ENCODE results near the gene KCND2.
A peak's percentile ranks its signal among the peaks of the same experiment; 100 is the strongest.

KCND2 gene

DNA sequence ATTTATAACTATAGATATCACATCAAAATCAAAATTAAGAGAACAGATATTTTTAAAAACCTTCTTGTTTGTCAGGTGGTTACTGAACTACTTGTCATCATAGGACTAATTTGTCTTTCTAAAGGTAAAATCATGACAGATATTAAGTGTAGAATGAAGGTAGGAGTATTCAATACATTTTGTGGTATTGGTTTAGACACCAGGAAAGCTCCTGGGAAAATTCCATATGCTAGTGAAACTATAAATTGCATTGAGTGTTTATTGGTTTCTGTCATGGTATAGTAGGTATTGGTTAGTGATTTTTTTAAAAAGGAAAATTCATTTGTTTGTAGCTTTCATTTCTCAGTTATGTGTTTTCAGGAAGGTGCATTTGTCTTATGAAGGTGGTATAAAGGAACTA, 132.7 kb downstream of the KCND2 start:
- FAIRE-seq (peak; percentile 39), DNase-seq (ENCODE audit: insufficient read length, low spot score) (no peak)

DNA sequence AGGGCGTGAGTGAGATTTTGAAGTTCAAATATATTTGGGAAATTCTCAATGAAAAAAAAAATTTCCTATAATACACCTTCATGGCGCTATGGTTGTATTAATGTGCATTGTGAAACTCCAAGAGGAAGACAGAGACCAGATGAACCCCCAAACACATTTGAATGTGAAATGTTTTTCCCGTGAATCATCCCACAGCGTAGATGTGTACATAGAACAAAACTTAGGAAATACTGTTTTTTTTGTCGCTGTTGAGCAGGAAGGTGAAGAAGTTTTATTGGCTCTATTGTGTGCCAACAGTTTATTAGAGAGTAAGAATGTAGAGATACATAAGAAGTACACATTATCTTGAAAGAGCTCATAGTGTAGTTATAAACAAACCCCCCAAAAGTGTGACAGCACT, 134.0 kb downstream of the KCND2 start:
- DNase-seq (ENCODE audit: insufficient read length, low spot score) (no peak), FAIRE-seq (no peak)

DNA sequence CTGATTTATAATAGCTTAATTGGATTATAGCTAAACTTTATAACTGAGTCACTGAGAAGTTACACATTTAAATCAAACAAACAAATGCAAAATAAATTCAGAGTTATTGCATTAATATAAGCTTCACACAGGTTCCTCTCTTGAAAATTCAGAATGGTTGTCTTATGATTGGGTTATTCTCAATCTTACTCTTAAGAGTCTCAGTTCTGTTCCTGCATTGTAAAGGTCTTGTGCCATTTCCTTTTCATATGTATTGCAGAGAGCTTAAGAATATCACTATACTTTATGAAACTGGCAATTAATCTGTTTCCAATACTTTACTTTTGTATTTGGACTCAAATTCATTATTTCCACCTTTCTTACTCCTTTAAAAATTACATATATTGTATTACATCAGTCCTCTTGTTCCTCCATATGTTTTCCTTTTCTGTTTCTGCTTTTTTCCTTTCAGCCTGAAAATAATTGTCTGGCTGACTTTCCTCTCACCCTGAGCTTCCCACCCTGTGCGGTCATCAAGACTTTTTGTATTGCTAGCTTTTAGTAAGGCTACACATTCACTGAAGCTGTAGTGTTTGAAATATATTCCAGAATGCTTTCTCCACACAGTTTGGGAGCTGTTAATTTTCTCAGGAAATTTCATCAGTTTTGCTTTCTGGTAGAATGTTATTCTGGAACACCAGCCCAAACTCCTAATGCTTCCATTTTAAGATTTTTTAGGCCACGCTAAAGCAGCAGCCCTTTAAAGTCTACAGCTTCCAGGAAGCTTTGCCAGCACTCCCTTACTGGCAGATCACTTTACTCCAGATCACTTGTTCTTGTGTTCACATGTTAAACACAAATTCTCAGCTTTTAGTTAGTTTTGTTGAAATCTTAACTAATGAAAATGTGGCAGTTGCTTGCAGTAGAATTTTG, 139.4 kb downstream of the KCND2 start:
- no peak for DNase-seq (ENCODE audit: insufficient read length, low spot score)
- FAIRE-seq: peak; percentile 92

DNA sequence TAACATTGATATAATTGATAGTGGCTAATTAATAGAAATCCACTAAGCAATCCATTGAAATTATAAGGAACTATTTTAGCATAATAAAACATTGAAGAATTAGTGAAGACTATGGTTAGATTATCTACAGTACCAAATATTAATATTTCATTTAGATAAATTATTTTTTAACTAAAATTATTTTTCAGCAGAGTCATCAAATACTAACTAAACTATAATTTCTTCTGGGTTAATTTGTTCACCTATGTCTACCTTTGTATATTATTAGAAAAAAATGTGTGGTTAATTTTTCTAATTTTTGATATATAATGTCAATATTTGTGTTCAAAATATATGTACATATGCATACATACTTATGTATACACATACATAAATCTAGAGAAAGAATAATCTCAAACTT, 140.2 kb downstream of the KCND2 start:
- DNase-seq (ENCODE audit: insufficient read length, low spot score): no peak
- FAIRE-seq: no peak

DNA sequence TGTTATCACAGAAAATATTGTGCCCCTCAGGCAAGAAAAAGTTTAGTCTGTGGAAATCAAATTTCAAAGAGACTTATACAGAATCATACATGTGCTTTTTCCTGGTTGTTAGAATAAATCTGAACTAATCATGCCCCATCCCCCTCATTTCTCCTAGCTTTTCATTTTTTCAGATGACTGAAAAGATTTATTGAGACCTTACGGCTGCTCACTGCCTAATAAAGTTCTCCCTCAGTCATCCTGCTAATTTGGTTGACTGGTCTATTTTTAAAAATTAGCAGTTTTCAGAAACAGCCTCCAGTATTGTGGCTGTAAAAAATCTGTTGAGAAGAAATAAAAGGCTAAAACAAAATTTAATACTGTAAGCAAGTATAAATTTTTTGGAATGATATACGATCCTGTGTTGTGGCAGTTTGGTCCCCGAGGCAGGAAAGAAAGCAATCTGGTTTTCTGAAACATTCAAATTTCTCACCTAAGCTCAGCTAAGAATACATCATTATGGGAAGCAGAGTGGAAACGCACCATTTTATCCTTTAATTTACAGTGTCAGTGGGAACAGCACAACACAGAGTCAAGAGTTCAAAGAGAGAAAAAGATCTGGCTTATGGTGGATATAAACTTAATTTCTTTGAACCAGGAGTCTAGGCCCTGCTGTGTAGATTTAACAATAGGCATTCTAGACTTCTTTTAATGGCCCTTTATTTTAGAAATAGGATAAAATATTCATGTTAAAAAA, 144.4 kb downstream of the KCND2 start:
- FAIRE-seq (peak; percentile 37), DNase-seq (ENCODE audit: insufficient read length, low spot score) (no peak)

DNA sequence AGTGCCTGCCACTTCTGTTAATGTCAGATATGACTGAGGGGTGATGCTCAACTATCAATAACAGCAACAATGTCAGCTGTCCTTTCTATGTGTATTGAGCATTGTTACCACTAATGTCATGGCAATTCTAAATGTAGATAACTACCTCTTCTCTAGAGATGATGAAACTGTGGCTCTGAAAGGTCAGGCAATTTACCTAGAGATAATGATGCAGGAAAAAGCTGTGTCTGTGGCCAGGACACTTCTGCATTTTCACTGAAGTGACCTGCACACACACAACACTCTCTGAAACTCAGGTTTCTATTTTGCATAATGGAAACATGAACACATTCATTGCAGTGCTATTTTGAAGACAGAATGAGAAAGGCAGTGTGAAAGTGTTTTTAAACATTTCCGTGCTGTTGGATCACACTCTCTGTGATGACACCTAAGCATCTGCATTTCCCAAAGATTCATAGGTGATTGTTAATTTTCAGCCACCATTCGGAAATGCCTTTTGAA, 148.2 kb downstream of the KCND2 start:
- DNase-seq (ENCODE audit: insufficient read length, low spot score) (peak; percentile 16), FAIRE-seq (peak; percentile 98)

DNA sequence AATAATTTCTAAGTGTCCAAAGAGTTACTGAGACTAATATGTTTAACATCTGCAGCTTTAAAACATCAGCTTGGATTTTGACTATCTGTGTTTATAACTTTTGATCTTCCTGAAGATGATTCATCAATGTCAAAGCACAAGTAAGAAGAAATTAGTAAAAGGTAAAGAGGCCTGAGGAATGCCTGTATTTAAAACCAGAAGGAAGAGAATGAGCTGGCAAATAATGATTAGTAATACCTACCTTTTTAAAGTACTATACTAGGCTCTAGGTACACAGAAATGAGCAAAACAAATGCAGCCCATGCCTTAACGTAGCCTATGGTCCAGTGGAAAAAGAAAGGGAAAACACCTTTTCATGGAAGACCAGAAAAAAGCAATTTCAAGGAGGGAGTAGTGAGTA, 158.0 kb downstream of the KCND2 start:
- FAIRE-seq: peak; percentile 40
- DNase-seq (ENCODE audit: insufficient read length, low spot score): no peak

DNA sequence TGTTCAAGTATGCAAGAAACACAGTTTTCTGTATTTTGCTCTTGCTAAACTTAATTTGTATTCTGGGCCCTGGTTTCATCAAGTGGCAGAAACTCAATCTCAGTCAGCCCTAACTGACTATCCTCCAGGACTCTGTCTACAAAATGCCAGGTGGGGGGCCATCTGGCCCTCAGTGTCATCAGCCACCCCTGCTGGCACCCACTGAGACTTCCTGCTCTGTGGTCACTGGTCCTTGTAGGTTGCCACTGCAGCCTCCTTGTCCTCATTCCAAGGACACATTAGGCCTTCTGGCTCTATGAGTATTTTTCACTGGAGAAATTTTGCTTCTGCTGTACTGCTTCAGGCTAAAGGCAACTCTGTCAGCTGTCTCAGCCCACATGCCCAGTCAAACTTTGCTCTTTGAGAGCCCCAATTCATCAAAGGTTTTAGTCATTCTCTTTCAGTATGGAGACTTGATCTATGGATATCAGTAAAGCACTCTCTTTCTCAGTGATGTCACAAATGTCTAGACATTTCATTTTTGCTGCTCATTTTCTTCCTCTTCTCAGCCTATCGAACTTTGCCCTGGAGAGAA, 163.6 kb downstream of the KCND2 start:
- FAIRE-seq: peak; percentile 63
- DNase-seq (ENCODE audit: insufficient read length, low spot score): no peak

DNA sequence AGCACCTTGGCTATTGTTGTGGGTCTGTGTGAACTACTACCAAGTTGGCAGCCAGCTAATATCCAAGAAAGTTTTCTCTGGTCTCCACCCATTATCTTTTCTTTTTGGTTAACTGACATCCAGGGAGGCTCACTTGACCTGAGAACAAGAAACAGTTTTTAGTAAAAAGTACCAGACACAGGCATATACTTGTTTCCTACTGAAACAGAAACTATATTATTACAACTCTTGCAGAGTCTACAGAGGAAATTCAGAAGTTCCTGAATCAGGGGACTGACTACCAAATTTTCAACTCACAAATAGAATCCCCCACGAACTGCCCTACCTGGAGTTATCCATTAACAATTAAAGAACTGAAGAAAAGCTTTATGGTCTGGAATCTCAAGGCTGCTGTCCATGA, 168.9 kb downstream of the KCND2 start:
- DNase-seq (ENCODE audit: insufficient read length, low spot score) (peak; percentile 19), FAIRE-seq (peak; percentile 96)

DNA sequence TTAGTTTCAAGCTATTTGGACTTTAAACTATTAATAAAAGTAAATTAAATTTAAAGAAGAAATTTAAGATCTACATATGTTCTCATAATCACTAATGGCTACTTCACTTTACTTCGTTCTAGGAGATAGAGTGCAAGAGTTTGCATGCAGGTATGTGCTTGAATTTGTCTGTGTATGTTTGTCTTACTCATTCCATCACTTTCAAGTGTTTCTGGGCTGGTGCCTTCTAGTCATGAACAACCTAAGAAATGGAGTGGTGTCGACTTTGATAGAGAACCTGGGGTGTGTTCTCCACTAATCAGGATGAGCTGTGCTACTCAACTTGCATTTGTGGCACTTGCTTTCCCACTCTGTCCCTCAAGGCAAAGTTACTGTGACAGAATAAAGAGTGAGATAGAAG, 169.9 kb downstream of the KCND2 start:
- DNase-seq (ENCODE audit: insufficient read length, low spot score): no peak
- FAIRE-seq: peak; percentile 84

DNA sequence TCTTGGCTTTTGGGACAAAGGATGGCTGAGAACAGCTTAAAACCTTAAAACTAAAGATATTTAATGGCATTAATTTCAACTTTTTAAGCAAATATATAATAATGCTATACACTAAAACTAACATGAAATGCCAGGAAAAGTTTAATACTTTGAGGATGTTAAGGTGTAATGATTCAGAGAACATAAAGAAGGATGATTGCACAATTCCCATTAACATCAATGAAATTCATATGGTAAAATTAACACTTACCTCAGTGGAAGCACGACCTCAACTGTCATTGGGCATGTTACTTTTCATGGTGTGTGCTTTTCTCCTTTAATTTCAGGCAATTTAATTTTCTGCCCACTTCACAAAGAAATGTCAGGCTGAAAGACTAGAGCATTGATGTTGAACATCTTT, 171.7 kb downstream of the KCND2 start:
- DNase-seq (ENCODE audit: insufficient read length, low spot score) (no peak), FAIRE-seq (no peak)

DNA sequence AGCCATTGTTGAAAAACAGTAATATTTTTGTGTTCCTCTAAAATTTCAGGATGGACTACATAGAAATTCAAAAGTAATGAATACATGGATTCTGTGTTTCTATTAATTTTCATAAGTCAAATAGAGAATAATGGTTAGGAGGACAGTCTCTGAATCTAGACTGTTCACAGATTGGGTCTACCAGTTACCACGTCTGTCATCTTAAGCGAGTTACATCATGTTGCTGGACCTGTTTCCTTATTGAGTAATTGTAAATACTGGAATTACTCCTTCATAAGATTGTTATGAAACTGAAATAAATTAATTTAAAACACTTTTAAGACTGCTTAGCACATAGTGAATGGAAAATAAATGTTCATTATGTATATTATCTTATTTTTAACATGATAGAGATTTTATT, 172.3 kb downstream of the KCND2 start:
- DNase-seq (ENCODE audit: insufficient read length, low spot score): no peak
- no peak for FAIRE-seq

DNA sequence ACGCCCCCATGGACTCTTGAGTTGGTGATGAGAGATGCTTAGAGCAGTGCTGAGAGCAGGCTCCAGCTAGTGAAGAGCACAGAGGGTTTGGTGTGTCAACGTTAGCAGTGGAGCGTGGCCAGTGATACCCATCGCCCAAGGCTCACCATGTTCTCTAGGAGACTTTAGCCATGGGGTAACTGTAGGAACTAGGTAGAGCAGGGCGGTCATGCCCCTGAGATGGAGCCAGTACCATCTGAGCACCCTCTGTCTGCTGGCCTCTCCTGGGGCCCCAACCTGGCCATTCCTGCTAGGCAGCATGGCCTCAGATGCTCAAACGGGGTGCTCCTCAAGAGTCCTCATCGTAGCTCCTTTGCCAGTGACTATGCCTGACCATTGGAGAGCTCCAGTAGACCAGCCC, 179.7 kb downstream of the KCND2 start:
- DNase-seq (ENCODE audit: insufficient read length, low spot score) (no peak), FAIRE-seq (no peak)

DNA sequence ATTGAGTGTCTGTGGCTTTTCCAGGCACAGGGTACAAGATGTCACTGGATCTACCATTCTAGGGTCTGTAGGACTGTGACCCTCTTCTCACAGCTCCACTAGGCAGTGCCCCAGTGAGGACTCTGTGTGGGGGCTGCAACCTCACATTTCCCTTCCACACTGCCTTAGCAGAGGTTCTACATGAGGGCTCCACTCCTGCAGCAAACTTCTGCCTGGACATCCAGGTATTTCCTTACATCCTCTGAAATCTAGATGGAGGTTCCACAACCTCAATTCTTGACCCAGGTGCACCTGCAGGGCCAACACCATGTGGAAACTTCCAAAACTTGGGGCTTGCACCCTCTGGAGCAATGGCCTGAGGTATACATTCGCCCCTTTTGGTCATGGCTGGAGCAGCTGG, 183.7 kb downstream of the KCND2 start:
- DNase-seq (ENCODE audit: insufficient read length, low spot score): no peak
- FAIRE-seq: no peak

DNA sequence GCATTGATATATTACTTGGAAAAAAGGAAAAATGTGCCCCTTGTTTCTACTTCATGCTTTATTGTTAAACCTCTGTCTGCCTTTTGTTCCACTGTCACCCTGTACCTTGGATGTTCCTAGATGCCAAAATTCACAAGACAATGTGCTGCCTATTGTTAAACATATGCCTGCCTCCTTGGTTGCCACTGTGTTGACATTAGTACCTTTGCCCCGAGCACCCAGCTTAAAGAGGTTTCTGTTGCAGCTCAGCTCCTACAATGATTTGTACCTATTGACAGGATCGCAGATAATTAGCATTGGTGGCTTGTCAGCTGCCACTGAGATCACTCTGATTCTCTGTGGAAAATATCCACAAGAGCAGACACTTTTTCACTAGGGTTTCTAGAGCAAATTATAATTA, 188.0 kb downstream of the KCND2 start:
- FAIRE-seq (peak; percentile 55), DNase-seq (ENCODE audit: insufficient read length, low spot score) (no peak)

DNA sequence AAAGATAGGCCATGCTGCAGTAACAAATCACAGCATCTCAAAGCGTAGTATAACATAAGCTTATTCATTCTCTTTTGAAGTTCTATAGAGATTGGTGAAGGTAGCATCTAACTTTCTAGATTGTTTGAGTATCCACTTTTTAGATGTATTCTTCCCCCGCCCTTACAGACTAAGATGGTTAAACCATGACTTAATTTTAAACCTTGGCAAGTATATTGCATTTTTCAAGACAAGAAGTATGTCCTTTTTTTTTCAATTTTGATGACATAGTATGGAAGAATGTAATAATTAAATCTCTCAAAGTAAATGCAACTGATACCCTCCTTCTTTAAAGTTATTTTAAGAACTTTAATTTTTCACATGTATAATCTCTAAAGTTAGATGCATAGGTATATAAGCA, 190.0 kb downstream of the KCND2 start:
- DNase-seq (ENCODE audit: insufficient read length, low spot score) (no peak), FAIRE-seq (no peak)

DNA sequence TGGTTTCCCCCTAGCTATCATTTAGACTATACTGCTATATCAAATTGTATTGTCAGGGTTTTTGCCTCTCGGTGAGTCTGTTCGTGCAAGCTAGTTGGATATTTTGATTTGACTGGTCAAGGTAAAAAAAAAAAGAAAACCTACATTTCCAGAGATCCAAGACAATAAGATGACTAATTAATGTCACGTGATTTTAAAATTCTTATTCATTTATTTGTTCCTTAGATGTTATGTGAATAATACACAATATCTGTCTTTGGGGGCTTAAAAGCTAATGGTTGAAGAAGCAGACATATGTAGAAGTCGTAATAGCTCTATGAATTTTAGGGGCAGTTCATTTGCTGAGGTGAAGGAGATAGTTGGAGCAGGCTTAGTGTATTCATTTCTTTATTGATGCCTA, 191.1 kb downstream of the KCND2 start:
- DNase-seq (ENCODE audit: insufficient read length, low spot score) (no peak), FAIRE-seq (no peak)

DNA sequence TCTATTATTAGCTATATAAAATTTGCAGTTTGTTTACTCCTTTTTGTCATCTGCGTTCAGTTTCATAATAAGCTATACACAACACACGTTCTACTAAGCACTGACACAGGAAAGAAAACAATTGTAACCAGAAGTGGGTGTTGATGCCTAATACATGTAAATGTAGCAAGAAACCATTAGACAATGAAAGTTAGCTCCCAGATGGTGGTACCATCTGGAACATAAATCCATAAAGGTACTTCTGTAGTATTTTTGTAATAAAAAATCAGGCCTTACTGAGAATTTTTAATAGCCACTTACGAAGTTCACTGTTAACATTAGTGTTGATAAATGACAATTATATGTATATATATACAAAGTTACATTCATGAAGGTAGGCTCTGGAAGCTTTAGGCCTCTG, 194.7 kb downstream of the KCND2 start:
- DNase-seq (ENCODE audit: insufficient read length, low spot score) (no peak), FAIRE-seq (no peak)

DNA sequence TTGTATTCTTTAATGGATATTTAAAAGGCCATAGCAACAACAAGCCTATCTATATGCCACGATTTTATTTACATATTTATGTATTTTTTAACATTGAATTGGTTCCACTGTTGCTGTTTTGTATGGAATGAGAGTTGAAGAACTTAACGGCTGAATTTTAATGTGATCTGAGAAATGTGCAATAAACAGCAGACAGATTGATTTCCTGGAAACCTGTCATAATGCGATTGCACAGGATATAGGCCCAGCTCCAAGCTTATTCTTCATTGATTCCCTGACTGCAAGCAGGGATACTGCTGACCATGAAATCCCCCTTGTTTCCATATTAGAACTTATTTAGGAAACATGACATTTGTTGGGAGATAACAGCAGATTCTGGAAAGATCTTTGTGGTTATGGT, 195.6 kb downstream of the KCND2 start:
- FAIRE-seq (no peak), DNase-seq (ENCODE audit: insufficient read length, low spot score) (no peak)

DNA sequence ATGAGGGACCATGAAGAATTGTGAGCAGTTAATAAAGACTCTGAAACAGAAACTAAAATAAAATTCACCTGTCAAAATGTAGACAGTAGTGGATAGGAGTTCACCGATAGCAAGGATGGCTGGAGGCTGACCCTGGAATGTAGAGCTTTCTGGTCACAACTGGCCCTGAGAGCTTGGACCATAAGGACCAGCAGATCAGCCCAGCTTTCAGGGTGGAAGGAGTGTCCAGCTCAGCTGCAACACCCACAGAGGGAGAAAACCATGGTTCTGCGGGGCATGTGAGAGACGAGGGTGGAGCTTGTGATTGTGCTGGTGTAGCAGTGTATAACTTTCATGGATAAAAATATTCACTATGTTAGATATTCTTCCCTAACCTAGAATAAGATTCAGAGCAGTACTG, 199.9 kb downstream of the KCND2 start:
- DNase-seq (ENCODE audit: insufficient read length, low spot score) (no peak), FAIRE-seq (no peak)

DNA sequence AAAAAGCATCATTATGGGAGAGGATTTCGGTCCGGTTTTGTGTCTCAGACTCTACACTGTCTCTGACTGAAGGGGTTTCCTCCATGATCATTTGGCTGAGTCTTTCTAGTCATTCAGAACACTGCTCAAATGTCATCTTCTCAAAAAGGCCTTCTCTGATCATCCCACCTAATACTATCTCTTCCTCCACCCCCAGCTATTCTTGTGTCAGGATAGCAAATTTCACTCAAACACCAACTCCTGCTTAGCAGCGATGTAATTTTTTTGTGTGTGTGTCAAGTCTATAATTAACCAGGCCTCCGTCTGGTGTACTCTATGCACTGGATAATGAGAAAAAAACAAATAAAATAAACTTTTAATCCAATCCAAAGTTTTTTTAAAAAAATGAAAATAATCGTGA, 200.4 kb downstream of the KCND2 start:
- FAIRE-seq (no peak), DNase-seq (ENCODE audit: insufficient read length, low spot score) (no peak)

DNA sequence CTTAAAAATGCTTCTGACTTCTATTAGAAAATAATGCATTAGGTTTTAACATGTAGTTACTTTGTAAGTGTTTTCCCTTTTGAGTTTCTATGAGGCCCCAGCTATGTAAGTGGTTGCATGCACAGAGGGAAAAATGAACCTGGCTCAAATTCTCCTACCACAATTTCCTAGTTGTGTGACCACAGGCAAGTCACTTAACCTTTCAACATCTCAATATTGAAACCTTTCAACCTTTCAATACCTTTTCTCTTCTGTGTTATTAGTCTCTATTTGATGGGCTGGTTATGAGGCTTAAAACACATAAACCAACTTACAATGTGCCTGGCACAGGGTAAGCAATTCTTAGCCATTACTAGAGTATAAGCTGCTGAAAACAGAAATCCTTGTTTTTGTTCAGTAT, 203.0 kb downstream of the KCND2 start:
- peak; percentile 89 for FAIRE-seq
- no peak for DNase-seq (ENCODE audit: insufficient read length, low spot score)
